Osteoblast (primary cell): ENCODE measurements around the gene CDC123. TPM values are rescaled to one million over a fixed set of nuclear protein-coding genes. Genes with fewer than 3 reads are reported as not detected.
"Not testable (repeated sequence)": the region's sequence is repeated elsewhere in the genome, so short reads cannot be mapped to it uniquely, and the experiment has no call there.

Source experiments
- DNase-seq: peaks from one replicate; pipeline ENCODE4 v3.0.0; 2011; ENCODE audit warnings: low spot score, mixed read lengths; ENCODE audit not compliant: insufficient read length; ENCODE audit errors: missing footprints
- H2AFZ ChIP-seq: 2 replicates; pipeline ENCODE4 v1.6.0; 2011; ENCODE audit warnings: mild to moderate bottlenecking, low read length
- H3K27ac ChIP-seq: 2 replicates; pipeline ENCODE4 v1.5.1; 2011; ENCODE audit warnings: mild to moderate bottlenecking, low read depth, low read length, moderate library complexity
- H3K27me3 ChIP-seq: 2 replicates; pipeline ENCODE4 v1.6.0; 2012; ENCODE audit warnings: mild to moderate bottlenecking, control low read depth, inconsistent platforms, low read length, moderate library complexity; ENCODE audit not compliant: insufficient read depth
- H3K36me3 ChIP-seq: 2 replicates; pipeline ENCODE4 v1.5.1; 2011; ENCODE audit warnings: mild to moderate bottlenecking, low read length, control low read depth, moderate library complexity; ENCODE audit not compliant: insufficient read depth
- H3K4me1 ChIP-seq: 2 replicates; pipeline ENCODE4 v1.5.1; 2011; ENCODE audit warnings: mild to moderate bottlenecking, low read length, control low read depth, moderate library complexity; ENCODE audit not compliant: insufficient read depth
- H3K4me2 ChIP-seq: 2 replicates; pipeline ENCODE4 v1.6.0; 2011; ENCODE audit warnings: mild to moderate bottlenecking, low read length; ENCODE audit not compliant: insufficient read depth
- H3K4me3 ChIP-seq: fragments of 200-600 bp; sonication (generic); 3 replicates; pipeline ENCODE4 v1.5.1; 2012; ENCODE audit warnings: mild to moderate bottlenecking, low read length, inconsistent platforms; ENCODE audit not compliant: insufficient read depth
- H3K79me2 ChIP-seq: 2 replicates; pipeline ENCODE4 v1.6.0; 2012; ENCODE audit warnings: mild to moderate bottlenecking, low read length, control low read depth, inconsistent platforms; ENCODE audit not compliant: insufficient read depth
- H3K9me3 ChIP-seq: 2 replicates; pipeline ENCODE4 v1.5.1; 2011; ENCODE audit warnings: low read depth, low read length, control low read depth
- H4K20me1 ChIP-seq: 2 replicates; pipeline ENCODE4 v1.6.0; 2012; ENCODE audit warnings: mild to moderate bottlenecking, low read length, control low read depth; ENCODE audit not compliant: insufficient read depth
- CTCF ChIP-seq: IDR thresholded peaks from 2 replicates; pipeline ENCODE4 v1.5.1; 2011; ENCODE audit warnings: mild to moderate bottlenecking, low read depth, low read length, moderate library complexity; ENCODE audit errors: extremely low read depth
- total RNA-seq: library from RNA; depleted of rRNA; stranded (reverse); fragments of >200 nt; gene quantifications from 2 replicates; pipeline ENCODE4 v1.2.3, GENCODE V29; 2012

The CDC123 gene
- total RNA-seq, 1 donor, result 86.9 TPM

DNA sequence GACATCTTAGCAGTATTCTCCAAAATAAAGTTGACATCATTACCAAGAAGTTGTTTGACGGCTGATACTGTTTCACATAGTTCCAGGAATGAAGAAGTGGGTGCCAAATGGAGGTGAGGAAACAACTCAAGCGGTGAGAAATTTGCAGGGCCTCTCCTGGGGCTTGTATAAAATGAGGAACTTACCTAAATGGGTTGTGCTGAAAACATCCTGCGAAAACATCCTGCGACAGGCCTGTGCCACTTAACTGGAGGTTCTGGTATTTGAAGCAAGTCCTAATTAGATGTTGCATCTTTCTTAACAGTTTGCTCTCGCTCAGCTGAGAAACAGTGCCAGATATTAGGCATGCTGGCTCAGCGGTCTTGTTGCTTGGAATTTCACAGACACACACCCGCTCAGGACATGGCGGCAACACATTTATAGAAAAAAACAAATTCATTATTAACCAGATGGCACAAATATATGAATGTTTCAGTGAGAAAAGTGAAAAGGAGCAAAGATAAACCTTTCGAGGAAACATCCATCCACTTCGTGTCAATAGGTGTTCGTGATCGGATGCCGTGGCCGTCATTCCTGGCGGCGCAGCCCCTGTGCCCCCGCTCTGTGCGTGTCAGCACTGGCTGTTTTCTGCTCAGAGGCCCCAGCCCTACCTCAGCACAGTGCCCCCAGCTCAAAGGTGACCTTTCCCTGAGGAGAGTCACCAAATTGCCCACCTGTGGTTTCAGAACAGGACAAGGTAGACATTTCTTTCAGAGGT, 48.1 kb downstream of the CDC123 start:
- Histone ChIP-seq H3K4me2 (no peak overlapping the region), H3K27ac (no peak overlapping the region), H4K20me1 (peaks cover 6% of the 10 kb centered on the region), H3K79me2 (peaks cover 19% of the 10 kb centered on the region), H3K4me1 (no peaks in the 10 kb centered on the region), H3K9me3 (no peaks in the 10 kb centered on the region), H3K4me3 (no peak overlapping the region), H3K27me3 (no peaks in the 10 kb centered on the region), H3K36me3 (peaks cover 30% of the 10 kb centered on the region), H2AFZ (no peak overlapping the region)
- no peak for DNase-seq
- TF ChIP-seq CTCF, result no peak

DNA sequence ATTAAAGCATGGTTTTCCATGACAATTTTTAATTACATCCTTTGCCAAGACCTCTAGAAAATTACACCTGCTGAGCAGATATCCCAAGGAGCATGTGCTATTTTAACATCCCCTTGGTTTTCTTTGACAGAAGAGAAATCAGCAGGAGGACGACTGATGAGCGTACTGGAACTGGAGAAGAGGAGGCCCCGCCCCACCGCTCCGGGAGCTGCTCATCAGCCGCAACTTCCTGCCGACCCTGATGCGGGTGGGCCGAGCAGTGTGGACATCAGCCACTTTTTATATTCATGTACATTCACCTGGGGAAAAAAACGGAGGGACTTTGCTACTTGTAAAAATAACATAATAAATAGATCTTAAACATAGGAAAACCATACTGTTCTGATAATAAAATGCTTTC, 54.2 kb downstream of the CDC123 start:
- Histone ChIP-seq H3K27ac (no peak overlapping the region), H3K4me3 (no peak overlapping the region), H2AFZ (no peak overlapping the region), H3K4me2 (no peak overlapping the region), H4K20me1 (no peaks in the 10 kb centered on the region), H3K79me2 (no peaks in the 10 kb centered on the region), H3K27me3 (no peaks in the 10 kb centered on the region), H3K4me1 (no peaks in the 10 kb centered on the region), H3K9me3 (no peaks in the 10 kb centered on the region), H3K36me3 (peaks cover 37% of the 10 kb centered on the region)
- TF ChIP-seq CTCF, result no peak
- DNase-seq, result no peak

DNA sequence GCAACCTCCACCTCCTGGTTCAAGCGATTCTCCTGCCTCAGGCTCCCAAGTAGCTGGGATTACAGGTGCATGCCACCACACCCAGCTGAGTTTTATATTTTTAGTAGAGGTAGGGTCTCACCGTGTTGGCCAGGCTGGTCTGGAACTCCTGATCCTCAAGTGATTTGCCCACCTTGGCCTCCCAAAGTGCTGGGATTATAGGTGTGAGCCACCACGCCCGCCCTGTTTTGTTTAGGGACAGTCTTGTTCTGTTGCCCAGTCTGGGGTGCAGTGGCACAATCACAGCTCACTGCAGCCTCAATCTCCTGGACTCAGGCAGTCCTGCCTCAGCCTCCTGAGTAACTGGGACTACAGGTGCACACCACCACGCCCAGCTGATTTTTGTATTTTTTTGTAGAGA, 54.7 kb downstream of the CDC123 start:
- H4K20me1 ChIP-seq, DNase-seq, H3K27ac ChIP-seq, H3K27me3 ChIP-seq, H3K4me2 ChIP-seq, H2AFZ ChIP-seq, H3K9me3 ChIP-seq, H3K4me1 ChIP-seq, H3K4me3 ChIP-seq, H3K79me2 ChIP-seq: not testable (repeated sequence)
- H3K36me3 ChIP-seq, result peaks cover 35% of the 10 kb centered on the region

DNA sequence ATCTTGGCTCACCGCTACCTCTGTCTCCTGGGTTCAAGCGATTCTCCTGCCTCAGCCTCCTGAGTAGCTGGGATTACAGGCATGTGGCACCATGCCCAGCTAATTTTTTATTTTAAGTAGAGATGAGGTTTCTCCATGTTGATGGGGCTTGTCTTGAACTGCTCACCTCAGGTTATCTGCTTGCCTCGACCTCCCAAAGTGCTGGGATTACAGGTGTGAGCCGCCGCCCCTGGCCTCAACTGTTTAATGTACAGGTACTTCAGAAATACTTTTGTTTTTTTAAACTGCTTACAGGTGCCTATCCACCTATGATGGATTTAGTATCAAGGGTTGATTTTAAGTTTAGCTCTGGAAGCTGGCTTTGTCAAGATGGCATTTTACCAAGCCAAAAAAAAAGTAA, 55.6 kb downstream of the CDC123 start:
- no peak for TF ChIP-seq CTCF
- H3K9me3 ChIP-seq, result no peaks in the 10 kb centered on the region

More for the DNA sequence above, 55.6 kb downstream of the CDC123 start:
- no peaks in the 10 kb centered on the region for H4K20me1 ChIP-seq
- no peak overlapping the region for H3K27ac ChIP-seq
- no peak overlapping the region for H3K4me2 ChIP-seq
- H3K36me3 ChIP-seq, result peaks cover 26% of the 10 kb centered on the region
- DNase-seq, result no peak
- no peaks in the 10 kb centered on the region for H3K4me1 ChIP-seq
- no peaks in the 10 kb centered on the region for H3K79me2 ChIP-seq
- H2AFZ ChIP-seq, result no peak overlapping the region
- H3K27me3 ChIP-seq, result no peaks in the 10 kb centered on the region
- no peak overlapping the region for H3K4me3 ChIP-seq
